ENCODE results near the gene C1QTNF3.
"Not testable (repeated sequence)": the region's sequence is repeated elsewhere in the genome, so short reads cannot be mapped to it uniquely, and the experiment has no call there.

Gene C1QTNF3

GRCh38 chr5:34015120-34015822 lies 27.7 kb downstream of the C1QTNF3 start:
- no peak for DNase-seq (ENCODE audit: extremely low read depth, low read depth)
- no peak for TF ChIP-seq CTCF (IDR thresholded peaks at IDR 0.05; ENCODE audit: low read depth, low read length)

- no peak for DNase-seq (ENCODE audit: extremely low read depth, low read depth)
- no peak for TF ChIP-seq CTCF (IDR thresholded peaks at IDR 0.05; ENCODE audit: low read depth, low read length)
Measured at GRCh38 chr5:34014626-34015025, 28.4 kb downstream of the C1QTNF3 start.

GRCh38 chr5:34013547-34013946 lies 29.5 kb downstream of the C1QTNF3 start:
- no peak for DNase-seq (ENCODE audit: extremely low read depth, low read depth)
- TF ChIP-seq CTCF (IDR thresholded peaks at IDR 0.05; ENCODE audit: low read depth, low read length), result no peak

GRCh38 chr5:34012791-34013190 lies 30.2 kb downstream of the C1QTNF3 start:
- DNase-seq (ENCODE audit: extremely low read depth, low read depth), result no peak

GRCh38 chr5:34011536-34011935 lies 31.5 kb downstream of the C1QTNF3 start:
- DNase-seq (ENCODE audit: extremely low read depth, low read depth), result no peak
- no peak for TF ChIP-seq CTCF (IDR thresholded peaks at IDR 0.05; ENCODE audit: low read depth, low read length)

More at GRCh38 chr5:34012791-34013190, 30.2 kb downstream of the C1QTNF3 start:
- no peak for TF ChIP-seq CTCF (IDR thresholded peaks at IDR 0.05; ENCODE audit: low read depth, low read length)

- DNase-seq (ENCODE audit: extremely low read depth, low read depth), result not testable (repeated sequence)
Measured at GRCh38 chr5:34010146-34010545, 32.9 kb downstream of the C1QTNF3 start.

GRCh38 chr5:34009610-34010009 lies 33.4 kb downstream of the C1QTNF3 start:
- DNase-seq (ENCODE audit: extremely low read depth, low read depth), result no peak
- TF ChIP-seq CTCF (IDR thresholded peaks at IDR 0.05; ENCODE audit: low read depth, low read length), result no peak

GRCh38 chr5:34008802-34009201 lies 34.2 kb downstream of the C1QTNF3 start:
- DNase-seq (ENCODE audit: extremely low read depth, low read depth), result no peak
- no peak for TF ChIP-seq CTCF (IDR thresholded peaks at IDR 0.05; ENCODE audit: low read depth, low read length)
